SK-N-SH (cell line): ENCODE results near the gene BEST3. TPM values are rescaled to one million over a fixed set of nuclear protein-coding genes. Genes with fewer than 3 reads are reported as not detected.

Experiments
- CTCF ChIA-PET: fragments of 300-600, 350-600 bp; formaldehyde crosslinking; extraction: SDS; loops from one replicate; lab custom pipeline; 2021; lab: Yijun Ruan, JAX
- POLR2A ChIA-PET: fragments of 350-600 bp; sonication (Branson Sonifier 250); formaldehyde crosslinking; extraction: SDS; loops from one replicate; lab custom pipeline; 2020; ENCODE audit warnings: antibody characterized with exemption, inconsistent platforms; lab: Yijun Ruan, JAX
- DNase-seq: peaks from one replicate; pipeline ENCODE4 v3.0.0; 2012
- H2AFZ ChIP-seq: fragments of 200-600 bp; sonication (generic); 2 replicates; pipeline ENCODE4 v1.8.1; 2016; ENCODE audit warnings: antibody characterized with exemption, mild to moderate bottlenecking, low read depth
- H3F3A ChIP-seq: fragments of 200-600 bp; sonication (generic); replicated peaks from 2 replicates; pipeline ENCODE3; 2016; ENCODE audit warnings: antibody characterized with exemption, mild to moderate bottlenecking; ENCODE audit not compliant: insufficient read depth
- H3K27ac ChIP-seq, 2 experiments: fragments of 200-500 bp in 1 of 2; fragments of 200-600 bp in 1 of 2; sonication (Bioruptor generic) in 1 of 2; sonication (generic), shearing (Covaris generic) in 1 of 2; 2 replicates each; pipeline versions ENCODE4 v1.5.1 to v1.6.1; 2014 to 2016; ENCODE audit warnings: low read depth in 2 of 2, inconsistent platforms in 1 of 2, low read length in 1 of 2, mild to moderate bottlenecking in 1 of 2, mixed read lengths in 1 of 2
- H3K27me3 ChIP-seq: fragments of 200-600 bp; sonication (generic), shearing (Covaris generic); 2 replicates; pipeline ENCODE4 v1.6.1; 2016; ENCODE audit warnings: mixed run types; ENCODE audit not compliant: insufficient read depth
- H3K36me3 ChIP-seq, 2 experiments: fragments of 200-500 bp in 1 of 2; fragments of 200-600 bp in 1 of 2; sonication (Bioruptor generic) in 1 of 2; sonication (generic) in 1 of 2; replicated peaks in 1 of 2; 2 replicates each; pipeline versions ENCODE3 to v1.5.1; 2014 to 2016; ENCODE audit warnings: low read length in 1 of 2, mild to moderate bottlenecking in 1 of 2; ENCODE audit not compliant: insufficient read depth in 2 of 2, control insufficient read depth in 1 of 2
- H3K4me1 ChIP-seq, 2 experiments: fragments of 200-500 bp in 1 of 2; fragments of 200-600 bp in 1 of 2; sonication (Bioruptor generic) in 1 of 2; sonication (generic), shearing (Covaris generic) in 1 of 2; 2 replicates each; pipeline versions ENCODE4 v1.5.1 to v1.6.1; 2014 to 2016; ENCODE audit warnings: low read depth in 1 of 2, low read length in 1 of 2, mixed run types in 1 of 2; ENCODE audit not compliant: insufficient read depth in 2 of 2, control insufficient read depth in 1 of 2
- H3K4me2 ChIP-seq: fragments of 200-600 bp; sonication (generic), shearing (Covaris generic); 2 replicates; pipeline ENCODE4 v1.6.1; 2017; ENCODE audit warnings: mixed run types
- H3K4me3 ChIP-seq, 2 experiments: fragments of 200-500 bp in 1 of 2; fragments of 200-600 bp in 1 of 2; sonication (Bioruptor generic) in 1 of 2; sonication (generic), shearing (Covaris generic) in 1 of 2; 2 replicates each; pipeline versions ENCODE4 v1.5.1 to v1.8.1; 2014 to 2016; ENCODE audit warnings: low read depth in 2 of 2, inconsistent platforms in 1 of 2, low read length in 1 of 2, mild to moderate bottlenecking in 1 of 2, mixed read lengths in 1 of 2, moderate library complexity in 1 of 2
- H3K79me2 ChIP-seq: fragments of 200-600 bp; sonication (generic); 2 replicates; pipeline ENCODE4 v1.8.1; 2017; ENCODE audit warnings: mild to moderate bottlenecking; ENCODE audit not compliant: insufficient read depth
- H3K9ac ChIP-seq: fragments of 200-600 bp; sonication (generic); 2 replicates; pipeline ENCODE4 v1.6.1; 2017; ENCODE audit warnings: mixed run types
- H3K9me2 ChIP-seq: fragments of 200-600 bp; sonication (generic); 2 replicates; pipeline ENCODE4 v1.6.1; 2017; ENCODE audit warnings: mixed run types
- H3K9me3 ChIP-seq: fragments of 200-600 bp; sonication (generic); 2 replicates; pipeline ENCODE4 v1.6.1; 2017; ENCODE audit warnings: mixed run types, mild to moderate bottlenecking, moderate library complexity
- H4K20me1 ChIP-seq: fragments of 200-600 bp; sonication (generic); 2 replicates; pipeline ENCODE4 v1.6.1; 2017; ENCODE audit warnings: mild to moderate bottlenecking, mixed run types; ENCODE audit not compliant: insufficient read depth
- EP300 ChIP-seq, 2 experiments: IDR thresholded peaks; 2 replicates each; pipeline versions ENCODE4 v1.4.0 to v1.6.1; 2012; ENCODE audit warnings: borderline replicate concordance in 1 of 2, low read depth in 1 of 2, low read length in 1 of 2
- EZH2phosphoT487 ChIP-seq: fragments of 200-600 bp; sonication (generic); IDR thresholded peaks from 2 replicates; pipeline ENCODE4 v1.6.1; 2017; ENCODE audit warnings: low read depth, mixed run types, mild to moderate bottlenecking, antibody characterized with exemption, moderate library complexity, borderline replicate concordance
- FOXJ3 ChIP-seq: sonication (generic); formaldehyde crosslinking; IDR thresholded peaks from 2 replicates; pipeline ENCODE4 v1.5.1; 2020; ENCODE audit warnings: mild to moderate bottlenecking, missing genetic modification reagents
- IRF3 ChIP-seq: fragments of 150-350 bp; IDR thresholded peaks from 2 replicates; pipeline ENCODE4 v1.6.1; 2016; ENCODE audit warnings: mild to moderate bottlenecking, low read depth, low read length
- JUND ChIP-seq: IDR thresholded peaks from 2 replicates; pipeline ENCODE4 v1.4.0; 2012
- MXI1 ChIP-seq: IDR thresholded peaks from 2 replicates; pipeline ENCODE4 v1.6.1; 2012; ENCODE audit warnings: mild to moderate bottlenecking, low read depth, low read length, improper control_type of control experiment
- NRF1 ChIP-seq: IDR thresholded peaks from 2 replicates; pipeline ENCODE4 v1.6.1; 2012; ENCODE audit warnings: low read depth, mild to moderate bottlenecking, low read length
- RCOR1 ChIP-seq: fragments of 150-350 bp; IDR thresholded peaks from 2 replicates; pipeline ENCODE4 v1.6.1; 2017; ENCODE audit warnings: antibody characterized with exemption, low read length
- WGBS: methylation state at CpG from one replicate; pipeline ENCODE4 v1.1.6; 2017; ENCODE audit warnings: low lambda C conversion rate; 5-methylcytosine and 5-hydroxymethylcytosine counted together
- polyA plus RNA-seq, 3 experiments: library from polyadenylated mRNA; depleted of rRNA; stranded (reverse); fragments of >200 nt; gene quantifications; 2 replicates each; pipeline ENCODE4 v1.2.3, GENCODE V29; 2012
- TF ChIP-seq, protein P1 (sequence below): fragments of 200-600 bp; sonication (generic); IDR thresholded peaks from 2 replicates; pipeline ENCODE4 v1.6.1; 2017; ENCODE audit warnings: antibody characterized with exemption, mild to moderate bottlenecking, moderate library complexity

BEST3 gene
- polyA plus RNA-seq, 1 of the 3 experiments (the other 2 are of a cell fraction) = 0.48 TPM

GRCh38 chr12:69698054-69698453 is 1.0 kb downstream of the BEST3 start:
- no peaks in the 10 kb centered on the region for H3K79me2 ChIP-seq
- ChIA-PET CTCF (no interaction called here), POLR2A (no interaction called here)
- H3K4me3 ChIP-seq = no peak overlapping the region
- H3K27ac ChIP-seq = no peak overlapping the region
- H4K20me1 ChIP-seq = no peaks in the 10 kb centered on the region
- H3K4me1 ChIP-seq = no peaks in the 10 kb centered on the region
- no peak overlapping the region for H3K4me2 ChIP-seq
- H3K9me2 ChIP-seq = no peaks in the 10 kb centered on the region
- no peaks in the 10 kb centered on the region for H3F3A ChIP-seq
- no peak overlapping the region for H2AFZ ChIP-seq
- TF ChIP-seq, protein P1, sequence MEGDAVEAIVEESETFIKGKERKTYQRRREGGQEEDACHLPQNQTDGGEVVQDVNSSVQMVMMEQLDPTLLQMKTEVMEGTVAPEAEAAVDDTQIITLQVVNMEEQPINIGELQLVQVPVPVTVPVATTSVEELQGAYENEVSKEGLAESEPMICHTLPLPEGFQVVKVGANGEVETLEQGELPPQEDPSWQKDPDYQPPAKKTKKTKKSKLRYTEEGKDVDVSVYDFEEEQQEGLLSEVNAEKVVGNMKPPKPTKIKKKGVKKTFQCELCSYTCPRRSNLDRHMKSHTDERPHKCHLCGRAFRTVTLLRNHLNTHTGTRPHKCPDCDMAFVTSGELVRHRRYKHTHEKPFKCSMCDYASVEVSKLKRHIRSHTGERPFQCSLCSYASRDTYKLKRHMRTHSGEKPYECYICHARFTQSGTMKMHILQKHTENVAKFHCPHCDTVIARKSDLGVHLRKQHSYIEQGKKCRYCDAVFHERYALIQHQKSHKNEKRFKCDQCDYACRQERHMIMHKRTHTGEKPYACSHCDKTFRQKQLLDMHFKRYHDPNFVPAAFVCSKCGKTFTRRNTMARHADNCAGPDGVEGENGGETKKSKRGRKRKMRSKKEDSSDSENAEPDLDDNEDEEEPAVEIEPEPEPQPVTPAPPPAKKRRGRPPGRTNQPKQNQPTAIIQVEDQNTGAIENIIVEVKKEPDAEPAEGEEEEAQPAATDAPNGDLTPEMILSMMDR = no peak
- TF ChIP-seq EZH2phosphoT487 = no peak
- no peak for TF ChIP-seq JUND
- no peak for TF ChIP-seq RCOR1
- TF ChIP-seq MXI1 = no peak
- TF ChIP-seq FOXJ3 (CRISPR knock-in tag) = no peak
- no peaks in the 10 kb centered on the region for H3K36me3 ChIP-seq
- H3K9me3 ChIP-seq = no peaks in the 10 kb centered on the region
- no peaks in the 10 kb centered on the region for H3K27me3 ChIP-seq
- no peak for DNase-seq
- H3K9ac ChIP-seq = no peak overlapping the region
- 94% methylated on average over 2 of the region's 2 CpGs for WGBS

GRCh38 chr12:69694123-69694522 is 5.0 kb downstream of the BEST3 start:
- no peaks in the 10 kb centered on the region for H3K9me3 ChIP-seq
- H3K4me2 ChIP-seq = no peak overlapping the region
- no peak overlapping the region for H3K4me3 ChIP-seq
- no peaks in the 10 kb centered on the region for H4K20me1 ChIP-seq
- H2AFZ ChIP-seq = no peak overlapping the region
- no peaks in the 10 kb centered on the region for H3K27me3 ChIP-seq
- ChIA-PET CTCF (interaction anchor here (0.7 kb wide), 1 partner anchor 38 kb away, joined by 3 read pairs; no protein-coding TSS in a partner anchor), POLR2A (no interaction called here)
- no peak overlapping the region for H3K27ac ChIP-seq
- DNase-seq = no peak
- H3K9me2 ChIP-seq = no peaks in the 10 kb centered on the region
- TF ChIP-seq NRF1 = no peak
- TF ChIP-seq RCOR1 = no peak
- TF ChIP-seq EZH2phosphoT487 = no peak
- no peak for TF ChIP-seq IRF3
- no peak for TF ChIP-seq EP300 (IDR thresholded peaks at IDR 0.05; ENCODE audit: borderline replicate concordance in 1 of 2, low read depth in 1 of 2, low read length in 1 of 2)
- H3F3A ChIP-seq = peaks cover 7% of the 10 kb centered on the region
- 70% methylated on average over 7 of the region's 7 CpGs for WGBS
- peaks cover 2 to 3% of the 10 kb centered on the region in 2 experiments; a peak in 2 of 4 replicates for H3K4me1 ChIP-seq
- H3K36me3 ChIP-seq = no peaks in the 10 kb centered on the region
- no peaks in the 10 kb centered on the region for H3K79me2 ChIP-seq
- no peak overlapping the region for H3K9ac ChIP-seq
